NT2/D1 (cell line): ENCODE results near the gene MAP6.
"Not testable (repeated sequence)": the region's sequence is repeated elsewhere in the genome, so short reads cannot be mapped to it uniquely, and the experiment has no call there.

Source experiments
- DNase-seq: peaks from one replicate; pipeline ENCODE4 v3.0.0-alpha.2; 2011; ENCODE audit warnings: low read depth, low spot score
- H3K27me3 ChIP-seq: 2 replicates; pipeline ENCODE4 v1.6.0; 2011; ENCODE audit warnings: mild to moderate bottlenecking; ENCODE audit not compliant: insufficient read length, insufficient read depth
- H3K36me3 ChIP-seq: 2 replicates; pipeline ENCODE4 v1.6.1; 2011; ENCODE audit warnings: mild to moderate bottlenecking, low read length, mixed read lengths; ENCODE audit not compliant: insufficient read depth, insufficient read length
- H3K4me1 ChIP-seq: 2 replicates; pipeline ENCODE4 v1.5.1; 2011; ENCODE audit not compliant: insufficient read depth, insufficient read length
- H3K4me3 ChIP-seq: 2 replicates; pipeline ENCODE4 v1.5.1; 2011; ENCODE audit warnings: low read depth; ENCODE audit not compliant: insufficient read length
- H3K9ac ChIP-seq: 2 replicates; pipeline ENCODE4 v1.6.0; 2011; ENCODE audit warnings: low read depth; ENCODE audit not compliant: insufficient read length
- H3K9me3 ChIP-seq: 2 replicates; pipeline ENCODE4 v1.5.1; 2011; ENCODE audit warnings: mild to moderate bottlenecking, low read length; ENCODE audit not compliant: insufficient read depth
- SUZ12 ChIP-seq: IDR thresholded peaks from 2 replicates; pipeline ENCODE4 v1.6.1; 2011; ENCODE audit not compliant: insufficient read length, insufficient read depth; ENCODE audit errors: extremely low read depth
- YY1 ChIP-seq: IDR thresholded peaks from 2 replicates; pipeline ENCODE4 v1.6.1; 2011; ENCODE audit not compliant: insufficient read length, insufficient read depth
- ZNF274 ChIP-seq: IDR thresholded peaks from 2 replicates; pipeline ENCODE4 v1.6.1; 2011; ENCODE audit warnings: mild to moderate bottlenecking, low read depth, low read length

The MAP6 gene

GRCh38 chr11:75703695-75704237 is 34.9 kb upstream of the MAP6 start:
- no peak overlapping the region for H3K9ac ChIP-seq
- H3K36me3 ChIP-seq: no peaks in the 10 kb centered on the region
- peaks cover 6% of the 10 kb centered on the region for H3K27me3 ChIP-seq
- H3K4me1 ChIP-seq: no peaks in the 10 kb centered on the region
- TF ChIP-seq SUZ12 (no peak), YY1 (no peak), ZNF274 (no peak)
- H3K9me3 ChIP-seq: 0 out of 2 replicates have a peak, but pooled peaks cover 7% of the 10 kb centered on the region
- no peak for DNase-seq
- H3K4me3 ChIP-seq: no peak overlapping the region

- peaks cover 6% of the 10 kb centered on the region for H3K27me3 ChIP-seq
- no peak for DNase-seq
- no peak for TF ChIP-seq YY1
- no peak for TF ChIP-seq SUZ12
- TF ChIP-seq ZNF274: no peak
These were observed 32.1 kb upstream of the MAP6 start for GRCh38 chr11:75700940-75701339.

GRCh38 chr11:75697906-75698581 is 29.2 kb upstream of the MAP6 start:
- H3K9ac ChIP-seq: no peak overlapping the region
- H3K4me3 ChIP-seq: no peak overlapping the region
- no peaks in the 10 kb centered on the region for H3K9me3 ChIP-seq
- no peak for TF ChIP-seq ZNF274
- no peak for TF ChIP-seq YY1
- no peak for TF ChIP-seq SUZ12
- no peak for DNase-seq
- no peaks in the 10 kb centered on the region for H3K36me3 ChIP-seq
- no peaks in the 10 kb centered on the region for H3K27me3 ChIP-seq
- no peaks in the 10 kb centered on the region for H3K4me1 ChIP-seq

More at GRCh38 chr11:75700940-75701339, 32.1 kb upstream of the MAP6 start:
- Histone ChIP-seq H3K9ac (no peak overlapping the region), H3K9me3 (no peaks in the 10 kb centered on the region), H3K4me1 (no peaks in the 10 kb centered on the region), H3K36me3 (no peaks in the 10 kb centered on the region), H3K4me3 (no peak overlapping the region)

GRCh38 chr11:75691804-75692203 is 23.0 kb upstream of the MAP6 start:
- DNase-seq: no peak
- no peak for TF ChIP-seq ZNF274
- no peaks in the 10 kb centered on the region for H3K36me3 ChIP-seq

GRCh38 chr11:75689863-75690609 is 21.2 kb upstream of the MAP6 start:
- Histone ChIP-seq H3K9me3 (0 out of 2 replicates have a peak, but pooled peaks cover 5% of the 10 kb centered on the region), H3K27me3 (no peaks in the 10 kb centered on the region), H3K4me1 (no peaks in the 10 kb centered on the region), H3K9ac (no peak overlapping the region), H3K36me3 (no peaks in the 10 kb centered on the region), H3K4me3 (no peak overlapping the region)
- no peak for TF ChIP-seq YY1
- no peak for TF ChIP-seq SUZ12
- no peak for TF ChIP-seq ZNF274
- DNase-seq: no peak

More at GRCh38 chr11:75691804-75692203, 23.0 kb upstream of the MAP6 start:
- H3K9me3 ChIP-seq: no peaks in the 10 kb centered on the region
- H3K9ac ChIP-seq: no peak overlapping the region
- no peak overlapping the region for H3K4me3 ChIP-seq
- H3K27me3 ChIP-seq: no peaks in the 10 kb centered on the region
- H3K4me1 ChIP-seq: no peaks in the 10 kb centered on the region

GRCh38 chr11:75683856-75684255 is 15.0 kb upstream of the MAP6 start:
- not testable (repeated sequence) for H3K36me3 ChIP-seq, DNase-seq, H3K9me3 ChIP-seq, H3K27me3 ChIP-seq, H3K9ac ChIP-seq, H3K4me3 ChIP-seq, H3K4me1 ChIP-seq

- Histone ChIP-seq H3K4me3 (no peak overlapping the region), H3K27me3 (no peaks in the 10 kb centered on the region), H3K36me3 (no peaks in the 10 kb centered on the region), H3K9me3 (0 out of 2 replicates have a peak, but pooled peaks cover 2% of the 10 kb centered on the region), H3K4me1 (no peaks in the 10 kb centered on the region), H3K9ac (no peak overlapping the region)
- TF ChIP-seq SUZ12 (no peak), ZNF274 (no peak), YY1 (no peak)
- DNase-seq: no peak
These were observed 10.7 kb upstream of the MAP6 start for GRCh38 chr11:75679566-75679965.
